Measurements from ENCODE around the gene GRHL1. TPM values are rescaled to one million over a fixed set of nuclear protein-coding genes. Genes with fewer than 3 reads are reported as not detected.

GRHL1 gene
- total and polyA plus RNA-seq, 4 donors: 3.6 to 13.7 (median 6.1) TPM

GRCh38 chr2:9909106-9909505 lies 42.4 kb upstream of the GRHL1 start:
- DNase-seq (ENCODE audit: low spot score): no peak
- TF ChIP-seq HNF4A (conservative IDR thresholded peaks at IDR 0.05): no peak
- TF ChIP-seq CTCF (IDR thresholded peaks at IDR 0.05; ENCODE audit: low read depth, low read length, missing input control): no peak
- no peak for TF ChIP-seq MAX (IDR thresholded peaks at IDR 0.05)
- no peak for TF ChIP-seq ZBTB33 (IDR thresholded peaks at IDR 0.05)
- TF ChIP-seq GABPA (IDR thresholded peaks at IDR 0.05 in 1 of 2, conservative IDR thresholded peaks at IDR 0.05 in 1 of 2): no peak
- no peak for TF ChIP-seq RAD21 (IDR thresholded peaks at IDR 0.05)
- no peak for TF ChIP-seq FOXA2 (IDR thresholded peaks at IDR 0.05)
- no peak for TF ChIP-seq ATF3 (IDR thresholded peaks at IDR 0.05)
- no peak for TF ChIP-seq REST (IDR thresholded peaks at IDR 0.05)
- TF ChIP-seq HNF4G (IDR thresholded peaks at IDR 0.05): no peak
- no peak for TF ChIP-seq FOXA1 (IDR thresholded peaks at IDR 0.05)
- no peak for TF ChIP-seq EGR1 (IDR thresholded peaks at IDR 0.05; ENCODE audit: low read depth in 2 of 2)
- no peak for TF ChIP-seq NR2F2 (IDR thresholded peaks at IDR 0.05)
- no peak for TF ChIP-seq RXRA (IDR thresholded peaks at IDR 0.05)
- no peak for TF ChIP-seq YY1 (IDR thresholded peaks at IDR 0.05)
- no peak for TF ChIP-seq SP1 (IDR thresholded peaks at IDR 0.05)
- H3K36me3 ChIP-seq (ENCODE audit: control insufficient read depth in 4 of 4, insufficient read depth in 3 of 4, low read depth in 1 of 4, low read length in 3 of 4): peaks cover 0 to 2% (median 0%) of the 10 kb centered on the region in 4 donors
- H3K4me1 ChIP-seq (ENCODE audit: control insufficient read depth in 4 of 4, insufficient read depth in 4 of 4, low read length in 3 of 4): peaks cover 0 to 7% (median 2%) of the 10 kb centered on the region in 4 donors
- no peaks in the 10 kb centered on the region for H3K27me3 ChIP-seq (ENCODE audit: control insufficient read depth in 4 of 4, insufficient read depth in 4 of 4, low read length in 3 of 4)
- H3K9me3 ChIP-seq (ENCODE audit: control insufficient read depth in 4 of 4, low read length in 3 of 4): no peaks in the 10 kb centered on the region
- H3K4me3 ChIP-seq (ENCODE audit: low read depth in 1 of 3, low read length in 3 of 3): no peak overlapping the region
- 91% methylated on average over 2 of the region's 2 CpGs for WGBS
- H3K27ac ChIP-seq (ENCODE audit: low read depth in 1 of 2, low read length in 2 of 2): no peak overlapping the region
- H3K9ac ChIP-seq (ENCODE audit: low read depth in 1 of 2, low read length in 2 of 2): no peak overlapping the region

GRCh38 chr2:9910699-9911098 lies 40.8 kb upstream of the GRHL1 start:
- Histone ChIP-seq H3K4me1 (ENCODE audit: control insufficient read depth in 4 of 4, insufficient read depth in 4 of 4, low read length in 3 of 4) (peaks cover 0 to 7% (median 2%) of the 10 kb centered on the region in 4 donors), H3K4me3 (ENCODE audit: low read depth in 1 of 3, low read length in 3 of 3) (no peak overlapping the region), H3K36me3 (ENCODE audit: control insufficient read depth in 4 of 4, insufficient read depth in 3 of 4, low read depth in 1 of 4, low read length in 3 of 4) (peaks cover 0 to 2% (median 0%) of the 10 kb centered on the region in 4 donors), H3K27ac (ENCODE audit: low read depth in 1 of 2, low read length in 2 of 2) (no peak overlapping the region), H3K9me3 (ENCODE audit: control insufficient read depth in 4 of 4, low read length in 3 of 4) (no peaks in the 10 kb centered on the region), H3K27me3 (ENCODE audit: control insufficient read depth in 4 of 4, insufficient read depth in 4 of 4, low read length in 3 of 4) (no peaks in the 10 kb centered on the region), H3K9ac (ENCODE audit: low read depth in 1 of 2, low read length in 2 of 2) (no peak overlapping the region)
- 71% methylated on average over 4 of the region's 4 CpGs for WGBS
- no peak for TF ChIP-seq TAF1 (conservative IDR thresholded peaks at IDR 0.05)
- no peak for TF ChIP-seq ATF3 (IDR thresholded peaks at IDR 0.05)
- no peak for TF ChIP-seq RXRA (IDR thresholded peaks at IDR 0.05)
- no peak for TF ChIP-seq FOXA1 (IDR thresholded peaks at IDR 0.05)
- no peak for TF ChIP-seq YY1 (IDR thresholded peaks at IDR 0.05)
- no peak for TF ChIP-seq FOXA2 (IDR thresholded peaks at IDR 0.05)
- no peak for DNase-seq (ENCODE audit: low spot score)

Measured in liver (tissue), 9 donors.